ENCODE measurements around the gene TEX10. TPM values are rescaled to one million over a fixed set of nuclear protein-coding genes. Genes with fewer than 3 reads are reported as not detected.

TEX10 gene
- polyA plus RNA-seq, 1 donor (not counting 4 experiments of a cell fraction or from before 2014, with no cell fraction given) = 50.7 TPM

- no peak overlapping the region for H3K27ac ChIP-seq (ENCODE audit: control insufficient read depth, insufficient read depth, low read length)
- FAIRE-seq (no peak), DNase-seq (ENCODE audit: low read depth, low spot score) (no peak)
- peaks cover 4% of the 10 kb centered on the region for H4K20me1 ChIP-seq (ENCODE audit: control insufficient read depth, extremely low read depth, insufficient read depth, low read length)
- no peak overlapping the region for H3K9ac ChIP-seq (ENCODE audit: control insufficient read depth, extremely low read depth, insufficient read depth, low read length)
- no peak overlapping the region for H3K4me2 ChIP-seq (ENCODE audit: control insufficient read depth, extremely low read depth, insufficient read depth, low read depth, low read length)
- H3K4me1 ChIP-seq (ENCODE audit: control insufficient read depth, extremely low read depth, insufficient read depth, low read length) = peaks cover 14% of the 10 kb centered on the region
- H3K79me2 ChIP-seq (ENCODE audit: control insufficient read depth, insufficient read depth, low read length) = peaks cover 21% of the 10 kb centered on the region
- no peaks in the 10 kb centered on the region for H3K27me3 ChIP-seq (ENCODE audit: control insufficient read depth, extremely low read depth, insufficient read depth, low read length)
- no peak overlapping the region for H2AFZ ChIP-seq (ENCODE audit: control insufficient read depth, low read length)
- no peaks in the 10 kb centered on the region for H3K9me3 ChIP-seq (ENCODE audit: control insufficient read depth, low read depth, low read length)
- H3K4me3 ChIP-seq (ENCODE audit: control insufficient read depth in 2 of 3, extremely low read depth in 1 of 3, insufficient read depth in 2 of 3, low read depth in 1 of 3, low read length in 3 of 3) = no peak overlapping the region
- dilution Hi-C loops (cut with MboI; ENCODE audit: extremely low pct_ligation_motif_present, low sequenced_read_pairs) = no loop called here
- H3K9me1 ChIP-seq (ENCODE audit: control insufficient read depth, extremely low read depth, insufficient read depth, low read length) = no peaks in the 10 kb centered on the region
- no peak for TF ChIP-seq EZH2 (IDR thresholded peaks at IDR 0.05; ENCODE audit: low read length)
- TF ChIP-seq, protein P1, sequence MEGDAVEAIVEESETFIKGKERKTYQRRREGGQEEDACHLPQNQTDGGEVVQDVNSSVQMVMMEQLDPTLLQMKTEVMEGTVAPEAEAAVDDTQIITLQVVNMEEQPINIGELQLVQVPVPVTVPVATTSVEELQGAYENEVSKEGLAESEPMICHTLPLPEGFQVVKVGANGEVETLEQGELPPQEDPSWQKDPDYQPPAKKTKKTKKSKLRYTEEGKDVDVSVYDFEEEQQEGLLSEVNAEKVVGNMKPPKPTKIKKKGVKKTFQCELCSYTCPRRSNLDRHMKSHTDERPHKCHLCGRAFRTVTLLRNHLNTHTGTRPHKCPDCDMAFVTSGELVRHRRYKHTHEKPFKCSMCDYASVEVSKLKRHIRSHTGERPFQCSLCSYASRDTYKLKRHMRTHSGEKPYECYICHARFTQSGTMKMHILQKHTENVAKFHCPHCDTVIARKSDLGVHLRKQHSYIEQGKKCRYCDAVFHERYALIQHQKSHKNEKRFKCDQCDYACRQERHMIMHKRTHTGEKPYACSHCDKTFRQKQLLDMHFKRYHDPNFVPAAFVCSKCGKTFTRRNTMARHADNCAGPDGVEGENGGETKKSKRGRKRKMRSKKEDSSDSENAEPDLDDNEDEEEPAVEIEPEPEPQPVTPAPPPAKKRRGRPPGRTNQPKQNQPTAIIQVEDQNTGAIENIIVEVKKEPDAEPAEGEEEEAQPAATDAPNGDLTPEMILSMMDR (optimal IDR thresholded peaks at IDR 0.05 in 1 of 3, IDR thresholded peaks at IDR 0.05 in 1 of 3, conservative IDR thresholded peaks at IDR 0.05 in 1 of 3; ENCODE audit: extremely low read depth in 1 of 3, insufficient read depth in 2 of 3, low read length in 3 of 3) = no peak
- no peaks in the 10 kb centered on the region for H3K36me3 ChIP-seq (ENCODE audit: control insufficient read depth in 2 of 2, extremely low read depth in 1 of 2, insufficient read depth in 2 of 2, low read length in 2 of 2)
Observed at GRCh38 chr9:100355561-100355960, 2.8 kb upstream of the TEX10 start.

DNA sequence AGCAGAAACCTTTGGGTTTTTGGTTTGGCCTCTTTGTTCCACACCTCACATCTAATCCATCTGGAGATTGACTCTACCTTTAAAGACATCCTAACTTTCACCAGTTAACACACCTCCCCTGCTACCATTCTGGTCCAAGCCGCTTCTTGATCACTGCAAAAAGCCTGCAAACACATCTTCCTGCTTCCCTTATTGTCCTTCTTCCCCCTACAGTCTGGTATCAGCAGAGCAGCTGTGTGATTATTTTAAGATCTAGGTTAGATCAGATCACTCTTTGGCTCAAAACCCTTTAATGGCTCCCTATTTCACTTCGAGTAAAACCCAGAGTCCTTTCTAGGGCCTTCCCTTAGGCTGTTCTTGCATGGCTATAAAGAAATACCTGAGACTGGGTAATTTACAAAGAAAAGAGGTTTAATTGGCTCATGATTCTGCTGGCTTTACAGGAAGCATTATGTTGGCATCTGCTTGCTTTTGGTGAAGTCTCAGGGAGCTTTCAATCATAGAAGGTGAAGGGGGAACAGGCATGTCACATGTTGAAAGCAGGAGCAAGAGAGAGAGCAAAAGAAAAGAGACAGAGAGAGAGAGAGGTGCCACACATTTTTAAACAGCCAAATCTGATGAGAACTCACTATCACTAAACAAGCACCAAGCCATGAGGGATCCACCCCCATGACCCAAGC, 1.5 kb upstream of the TEX10 start:
- FAIRE-seq (no peak), DNase-seq (ENCODE audit: low read depth, low spot score) (no peak)
- Histone ChIP-seq H3K4me2 (ENCODE audit: control insufficient read depth, extremely low read depth, insufficient read depth, low read depth, low read length) (peak overlapping the region; percentile 96), H3K9me3 (ENCODE audit: control insufficient read depth, low read depth, low read length) (no peaks in the 10 kb centered on the region), H3K79me2 (ENCODE audit: control insufficient read depth, insufficient read depth, low read length) (peaks cover 34% of the 10 kb centered on the region), H3K27ac (ENCODE audit: control insufficient read depth, insufficient read depth, low read length) (no peak overlapping the region), H4K20me1 (ENCODE audit: control insufficient read depth, extremely low read depth, insufficient read depth, low read length) (peaks cover 9% of the 10 kb centered on the region), H3K27me3 (ENCODE audit: control insufficient read depth, extremely low read depth, insufficient read depth, low read length) (no peaks in the 10 kb centered on the region), H3K9ac (ENCODE audit: control insufficient read depth, extremely low read depth, insufficient read depth, low read length) (no peak overlapping the region), H2AFZ (ENCODE audit: control insufficient read depth, low read length) (no peak overlapping the region), H3K4me1 (ENCODE audit: control insufficient read depth, extremely low read depth, insufficient read depth, low read length) (peaks cover 24% of the 10 kb centered on the region), H3K9me1 (ENCODE audit: control insufficient read depth, extremely low read depth, insufficient read depth, low read length) (peaks cover 3% of the 10 kb centered on the region), H3K4me3 (ENCODE audit: control insufficient read depth in 2 of 3, extremely low read depth in 1 of 3, insufficient read depth in 2 of 3, low read depth in 1 of 3, low read length in 3 of 3) (no peak overlapping the region), H3K36me3 (ENCODE audit: control insufficient read depth in 2 of 2, extremely low read depth in 1 of 2, insufficient read depth in 2 of 2, low read length in 2 of 2) (no peaks in the 10 kb centered on the region)
- dilution Hi-C loops (cut with MboI; ENCODE audit: extremely low pct_ligation_motif_present, low sequenced_read_pairs) = no loop called here
- TF ChIP-seq, protein P1 (optimal IDR thresholded peaks at IDR 0.05 in 1 of 3, IDR thresholded peaks at IDR 0.05 in 1 of 3, conservative IDR thresholded peaks at IDR 0.05 in 1 of 3; ENCODE audit: extremely low read depth in 1 of 3, insufficient read depth in 2 of 3, low read length in 3 of 3) = peak in 1 of 3 experiments; percentile 6
- no peak for TF ChIP-seq EZH2 (IDR thresholded peaks at IDR 0.05; ENCODE audit: low read length)

Data from keratinocyte (primary cell).